GM12878 (cell line): Measurements from ENCODE around the gene RETREG3. TPM values are rescaled to one million over a fixed set of nuclear protein-coding genes. Genes with fewer than 3 reads are reported as not detected.

Source experiments
- ATAC-seq: fragments of 200-7000 bp; cut with Tn5 transposase; 3 replicates; pipeline ENCODE4 v1.9.1; 2020; ENCODE audit warnings: mild to moderate bottlenecking, moderate library complexity
- BruUV-seq: library from RNA; stranded (reverse); fragments of 400-500 nt; replicated peaks from 2 replicates; lab custom pipeline; 2021; lab: Mats Ljungman, UMichigan
- CTCF ChIA-PET: fragments of 300-600 bp; sonication (Branson Sonifier 250); formaldehyde crosslinking; extraction: SDS; loops from one replicate; lab custom pipeline; 2021; ENCODE audit warnings: inconsistent platforms; lab: Yijun Ruan, JAX
- POLR2A ChIA-PET: fragments of 350-600 bp; formaldehyde crosslinking; extraction: SDS; loops from one replicate; lab custom pipeline; 2021; ENCODE audit warnings: inconsistent platforms; lab: Charles Lee
- RAD21 ChIA-PET: fragments of 300-600 bp; sonication (Branson Sonifier 250); formaldehyde crosslinking; loops from one replicate; lab custom pipeline; 2023; ENCODE audit warnings: antibody characterized with exemption; ENCODE audit not compliant: unreplicated experiment; lab: Charles Lee
- SMC1A ChIA-PET: fragments of 300-600 bp; sonication (Branson Sonifier 250); formaldehyde crosslinking; loops from one replicate; lab custom pipeline; 2023; ENCODE audit not compliant: unreplicated experiment, uncharacterized antibody; lab: Charles Lee
- DNase-seq: peaks from one replicate; pipeline ENCODE4 v3.0.0-alpha.2; 2011; ENCODE audit warnings: low read depth, low spot score
- FAIRE-seq: peaks from 3 replicates; lab custom pipeline; 2011; peaks lifted over from hg19 to GRCh38; lab: Jason Lieb, UNC
- H2AFZ ChIP-seq: 2 replicates; pipeline ENCODE4 v1.6.0; 2011; ENCODE audit warnings: low read depth, low read length, control low read depth; ENCODE audit not compliant: control insufficient read depth
- H3K27ac ChIP-seq: 2 replicates; pipeline ENCODE4 v1.5.1; 2011; ENCODE audit warnings: control low read depth; ENCODE audit not compliant: control insufficient read depth, insufficient read depth
- H3K27me3 ChIP-seq, 2 experiments: replicated peaks in 1 of 2; 2 replicates each; pipeline versions ENCODE4 v1.6.0 to v1.6.1; 2011; ENCODE audit warnings: low read length in 1 of 2; ENCODE audit not compliant: control insufficient read depth in 2 of 2, insufficient read depth in 2 of 2
- H3K36me3 ChIP-seq, 2 experiments: 2 replicates each; pipeline ENCODE4 v1.5.1; 2011; ENCODE audit warnings: low read length in 1 of 2; ENCODE audit not compliant: control insufficient read depth in 2 of 2, insufficient read depth in 2 of 2
- H3K4me1 ChIP-seq: 2 replicates; pipeline ENCODE4 v1.6.1; 2011; ENCODE audit warnings: mild to moderate bottlenecking, low read length, moderate library complexity, mixed read lengths; ENCODE audit not compliant: control insufficient read depth, insufficient read depth
- H3K4me2 ChIP-seq: 2 replicates; pipeline ENCODE4 v1.6.0; 2011; ENCODE audit warnings: control low read depth; ENCODE audit not compliant: control insufficient read depth, insufficient read depth
- H3K4me3 ChIP-seq: fragments of 200-600 bp; sonication (generic); 2 replicates; pipeline ENCODE4 v1.5.1; 2016
- H3K79me2 ChIP-seq: 2 replicates; pipeline ENCODE4 v1.6.0; 2011; ENCODE audit warnings: low read length; ENCODE audit not compliant: control insufficient read depth, insufficient read depth
- H3K9ac ChIP-seq: 2 replicates; pipeline ENCODE4 v1.8.0; 2011; ENCODE audit warnings: low read length, control low read depth, mixed read lengths; ENCODE audit not compliant: control insufficient read depth, insufficient read depth
- H3K9me3 ChIP-seq: replicated peaks from 3 replicates; pipeline ENCODE4 v1.5.1; 2011; ENCODE audit warnings: mild to moderate bottlenecking, low read length; ENCODE audit not compliant: control insufficient read depth, insufficient read depth
- H4K20me1 ChIP-seq: 2 replicates; pipeline ENCODE4 v1.6.0; 2011; ENCODE audit not compliant: control insufficient read depth, insufficient read depth
- BMI1 ChIP-seq: fragments of 450-650 bp; IDR thresholded peaks from 2 replicates; pipeline ENCODE4 v1.6.1; 2016; ENCODE audit warnings: mild to moderate bottlenecking, moderate library complexity, borderline replicate concordance
- CTCF ChIP-seq, 3 experiments: IDR thresholded peaks in 2 of 3; conservative IDR thresholded peaks in 1 of 3; 2 replicates each; pipeline ENCODE4 v1.5.1; 2011; ENCODE audit warnings: low read depth in 3 of 3, low read length in 3 of 3, mild to moderate bottlenecking in 3 of 3, control low read depth in 2 of 3, moderate library complexity in 2 of 3, inconsistent platforms in 1 of 3, mixed read lengths in 1 of 3; ENCODE audit not compliant: control insufficient read depth in 2 of 3, insufficient read depth in 1 of 3; ENCODE audit errors: extremely low read depth in 1 of 3
- MLLT1 ChIP-seq: fragments of 450-650 bp; IDR thresholded peaks from 2 replicates; pipeline ENCODE4 v1.6.1; 2016; ENCODE audit warnings: mild to moderate bottlenecking
- POLR2A ChIP-seq: IDR thresholded peaks from 2 replicates; pipeline ENCODE4 v1.6.1; 2011; ENCODE audit warnings: low read depth, mild to moderate bottlenecking, low read length
- SMAD1 ChIP-seq: fragments of 450-650 bp; IDR thresholded peaks from 2 replicates; pipeline ENCODE4 v1.6.1; 2018; ENCODE audit warnings: mild to moderate bottlenecking, low read depth; ENCODE audit not compliant: partially characterized antibody
- WGBS: methylation state at CpG from one replicate; pipeline ENCODE4 v1.1.6; 2016; ENCODE audit warnings: low lambda C conversion rate; ENCODE audit not compliant: insufficient replicate concordance, insufficient coverage; ENCODE audit errors: missing lambda C conversion rate; 5-methylcytosine and 5-hydroxymethylcytosine counted together
- in situ Hi-C: fragments of 300-500 bp; cut with MboI; formaldehyde crosslinking; loops from 9 replicates; pipeline ENCODE4 v1.14.3; 2018; ENCODE audit warnings: mixed read lengths
- intact Hi-C: fragments of 100-400 bp; cut with micrococcal nuclease; formaldehyde crosslinking; loops from one replicate; pipeline ENCODE4 v1.14.2; 2022; ENCODE audit not compliant: unreplicated experiment
- polyA plus RNA-seq, 11 experiments: library from polyadenylated mRNA; depleted of rRNA in 4 of 11; unstranded in 6 of 11; stranded (reverse) in 5 of 11; fragments of >200 nt; fragmentation: Nextera tagmentation in 4 of 11; fragmentation: Illumina TruSeq in 1 of 11; extraction: Ambion mirVana in 4 of 11; extraction: Trizol in 1 of 11; gene quantifications; 1 replicate in 1 of 11; 2 replicates in 10 of 11; pipeline versions ENCODE4 v1.2.1 to v1.2.3, GENCODE V29; 2011 to 2016; ENCODE audit warnings: inconsistent platforms in 2 of 11, missing spikeins in 2 of 11, low read depth in 1 of 11
- total RNA-seq, 4 experiments: library from RNA; depleted of rRNA in 3 of 4; stranded (reverse); fragments of >200 nt in 3 of 4; fragmentation: Illumina TruSeq in 1 of 4; extraction: Trizol in 1 of 4; gene quantifications; 2 replicates each; pipeline versions ENCODE4 v1.2.1 to v1.2.3, GENCODE V29; 2013 to 2021

The RETREG3 gene
- total and polyA plus RNA-seq, 10 of the 15 experiments (the other 5 are each of a cell fraction or from before 2014, with no cell fraction given), result 7.0 to 50.6 (median 27.3) TPM

GRCh38 chr17:42607769-42608168, 1.4 kb downstream of the RETREG3 start (continued):
- TF ChIP-seq CTCF (IDR thresholded peaks at IDR 0.05 in 2 of 3, conservative IDR thresholded peaks at IDR 0.05 in 1 of 3; ENCODE audit: control insufficient read depth in 2 of 3, extremely low read depth in 1 of 3, insufficient read depth in 1 of 3, low read depth in 3 of 3, low read length in 3 of 3) (no peak), BMI1 (no peak)
- TF ChIP-seq, all 136 proteins: peak for 0

- peak; percentile 61 for ATAC-seq
- Histone ChIP-seq H3K27me3 (no peaks in the 10 kb centered on the region), H3K9ac (peak overlapping the region; percentile 10; the same call in 1 of the 2 replicates), H3K27ac (no peak overlapping the region), H3K4me2 (peak overlapping the region; percentile 49), H3K79me2 (peaks cover 74% of the 10 kb centered on the region), H2AFZ (no peak overlapping the region), H3K9me3 (no peaks in the 10 kb centered on the region), H3K4me1 (peaks cover 8% of the 10 kb centered on the region), H3K36me3 (peaks cover 0 to 4% of the 10 kb centered on the region in 2 experiments; a peak in 2 of 4 replicates), H3K4me3 (peak overlapping the region; percentile 49; the same call in 1 of the 2 replicates), H4K20me1 (no peaks in the 10 kb centered on the region; the same call in 1 of the 2 replicates)
- intact Hi-C loops (no loop called here), in situ Hi-C loops (loop anchor here (25.0 kb wide), 1 partner anchor 609 kb away; the partner anchor contains the start of gene TMEM106A)
- POLR2A ChIA-PET, result interaction anchor here (3.0 to 3.9 kb wide), 2 partner anchors 25 to 74 kb away, joined by 21 to 26 read pairs; partner anchors contain the start of genes PLEKHH3 and PSMC3IP
- RAD21 ChIA-PET, result interaction anchor here (1.4 to 6.8 kb wide), 3 partner anchors 25 to 80 kb away, joined by 3 to 58 read pairs (median 43); partner anchors contain the start of genes PLEKHH3 and PSMC3IP
- WGBS, result 80% methylated on average over 7 of the region's 7 CpGs
- BruUV-seq, result no TSS peak
- no peak for DNase-seq
- no peak for FAIRE-seq
- TF ChIP-seq POLR2A (no peak), MLLT1 (0 out of 2 replicates have a peak, but pooled peaks have one; percentile 27), SMAD1 (no peak)
- CTCF ChIA-PET, result no interaction called here
- SMC1A ChIA-PET, result interaction anchor here (3.7 to 7.1 kb wide), 3 partner anchors 18 to 74 kb away, joined by 35 to 85 read pairs (median 69); partner anchors contain the start of genes CCR10, PLEKHH3 and PSMC3IP
These were observed 5.9 kb downstream of the RETREG3 start for GRCh38 chr17:42603318-42603717.
